Measurements from ENCODE around the gene DCAF8L1.

DCAF8L1 gene

DNA sequence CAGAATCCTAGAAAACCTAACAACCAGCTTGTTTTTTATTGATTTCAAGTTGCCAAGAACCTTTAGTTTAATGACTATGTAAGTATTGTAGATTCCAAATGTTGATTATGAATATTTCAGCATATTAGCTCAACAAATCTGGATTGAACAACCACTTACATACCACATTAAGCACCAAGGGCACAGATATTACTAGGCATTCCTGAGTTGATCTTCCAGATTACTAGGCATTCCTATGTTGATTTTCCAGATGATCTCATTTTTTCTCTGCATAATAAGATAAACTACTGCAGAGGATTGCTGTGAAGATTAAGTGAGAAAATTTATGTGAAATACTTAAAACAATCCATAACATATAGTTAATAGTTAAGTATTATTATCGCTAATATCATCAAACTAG, 17.4 kb upstream of the DCAF8L1 start:
- no peak for TF ChIP-seq FOXP2 (optimal IDR thresholded peaks at IDR 0.05; ENCODE audit: borderline replicate concordance, extremely low read depth, extremely low read length, insufficient read depth)
- TF ChIP-seq SIN3A (IDR thresholded peaks at IDR 0.05; ENCODE audit: borderline replicate concordance, insufficient read depth, low read length): no peak
- no peak for TF ChIP-seq POLR2AphosphoS5 (IDR thresholded peaks at IDR 0.05; ENCODE audit: low read depth, low read length)
- TF ChIP-seq, protein P1, sequence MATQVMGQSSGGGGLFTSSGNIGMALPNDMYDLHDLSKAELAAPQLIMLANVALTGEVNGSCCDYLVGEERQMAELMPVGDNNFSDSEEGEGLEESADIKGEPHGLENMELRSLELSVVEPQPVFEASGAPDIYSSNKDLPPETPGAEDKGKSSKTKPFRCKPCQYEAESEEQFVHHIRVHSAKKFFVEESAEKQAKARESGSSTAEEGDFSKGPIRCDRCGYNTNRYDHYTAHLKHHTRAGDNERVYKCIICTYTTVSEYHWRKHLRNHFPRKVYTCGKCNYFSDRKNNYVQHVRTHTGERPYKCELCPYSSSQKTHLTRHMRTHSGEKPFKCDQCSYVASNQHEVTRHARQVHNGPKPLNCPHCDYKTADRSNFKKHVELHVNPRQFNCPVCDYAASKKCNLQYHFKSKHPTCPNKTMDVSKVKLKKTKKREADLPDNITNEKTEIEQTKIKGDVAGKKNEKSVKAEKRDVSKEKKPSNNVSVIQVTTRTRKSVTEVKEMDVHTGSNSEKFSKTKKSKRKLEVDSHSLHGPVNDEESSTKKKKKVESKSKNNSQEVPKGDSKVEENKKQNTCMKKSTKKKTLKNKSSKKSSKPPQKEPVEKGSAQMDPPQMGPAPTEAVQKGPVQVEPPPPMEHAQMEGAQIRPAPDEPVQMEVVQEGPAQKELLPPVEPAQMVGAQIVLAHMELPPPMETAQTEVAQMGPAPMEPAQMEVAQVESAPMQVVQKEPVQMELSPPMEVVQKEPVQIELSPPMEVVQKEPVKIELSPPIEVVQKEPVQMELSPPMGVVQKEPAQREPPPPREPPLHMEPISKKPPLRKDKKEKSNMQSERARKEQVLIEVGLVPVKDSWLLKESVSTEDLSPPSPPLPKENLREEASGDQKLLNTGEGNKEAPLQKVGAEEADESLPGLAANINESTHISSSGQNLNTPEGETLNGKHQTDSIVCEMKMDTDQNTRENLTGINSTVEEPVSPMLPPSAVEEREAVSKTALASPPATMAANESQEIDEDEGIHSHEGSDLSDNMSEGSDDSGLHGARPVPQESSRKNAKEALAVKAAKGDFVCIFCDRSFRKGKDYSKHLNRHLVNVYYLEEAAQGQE (IDR thresholded peaks at IDR 0.05; ENCODE audit: insufficient read depth in 1 of 2, low read depth in 2 of 2, low read length in 2 of 2): no peak
- TF ChIP-seq TAF1 (IDR thresholded peaks at IDR 0.05; ENCODE audit: borderline replicate concordance, insufficient read depth, low read length): no peak

DNA sequence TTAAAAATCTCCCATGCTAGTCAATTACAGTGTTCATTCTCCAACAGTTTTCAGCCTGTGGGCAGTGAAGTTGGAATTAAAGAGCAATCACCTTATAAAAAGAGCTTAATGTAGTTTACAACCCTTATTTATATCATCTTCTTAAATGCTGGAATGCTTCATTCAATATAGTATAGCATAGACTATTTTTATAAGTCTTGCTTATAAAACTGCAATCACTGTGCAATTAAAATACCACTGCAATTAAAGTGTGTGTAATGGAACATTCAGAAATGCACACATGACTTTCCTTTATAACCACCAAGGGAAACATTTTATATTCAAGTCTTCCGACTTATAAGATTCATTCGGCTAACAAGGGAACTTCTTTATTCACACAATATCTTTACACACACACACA, 16.4 kb upstream of the DCAF8L1 start:
- no peak for TF ChIP-seq FOXP2 (optimal IDR thresholded peaks at IDR 0.05; ENCODE audit: borderline replicate concordance, extremely low read depth, extremely low read length, insufficient read depth)
- no peak for TF ChIP-seq SIN3A (IDR thresholded peaks at IDR 0.05; ENCODE audit: borderline replicate concordance, insufficient read depth, low read length)
- TF ChIP-seq, protein P1 (IDR thresholded peaks at IDR 0.05; ENCODE audit: insufficient read depth in 1 of 2, low read depth in 2 of 2, low read length in 2 of 2): no peak
- no peak for TF ChIP-seq TAF1 (IDR thresholded peaks at IDR 0.05; ENCODE audit: borderline replicate concordance, insufficient read depth, low read length)
- TF ChIP-seq POLR2AphosphoS5 (IDR thresholded peaks at IDR 0.05; ENCODE audit: low read depth, low read length): no peak

DNA sequence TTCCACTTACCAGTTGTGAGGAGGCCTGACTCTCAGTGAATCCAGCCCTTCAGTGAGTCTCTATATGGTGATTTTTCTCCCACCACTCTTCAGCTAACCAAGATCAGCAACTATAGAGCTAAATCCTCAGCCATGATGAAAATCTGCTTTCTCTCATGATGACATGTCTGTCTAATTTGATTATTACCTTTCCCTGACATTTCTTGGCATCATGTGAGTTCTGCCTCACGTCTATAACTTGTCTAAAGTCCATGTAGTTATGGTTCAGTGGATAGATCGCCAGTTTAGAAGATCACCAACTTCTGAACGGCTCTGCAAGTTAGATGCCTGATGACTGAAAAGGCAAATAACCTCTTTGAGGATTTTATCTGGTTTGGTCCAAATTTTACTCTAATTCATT, 14.9 kb upstream of the DCAF8L1 start:
- no peak for TF ChIP-seq FOXP2 (optimal IDR thresholded peaks at IDR 0.05; ENCODE audit: borderline replicate concordance, extremely low read depth, extremely low read length, insufficient read depth)
- TF ChIP-seq, protein P1 (IDR thresholded peaks at IDR 0.05; ENCODE audit: insufficient read depth in 1 of 2, low read depth in 2 of 2, low read length in 2 of 2): no peak
- no peak for TF ChIP-seq TAF1 (IDR thresholded peaks at IDR 0.05; ENCODE audit: borderline replicate concordance, insufficient read depth, low read length)
- no peak for TF ChIP-seq SIN3A (IDR thresholded peaks at IDR 0.05; ENCODE audit: borderline replicate concordance, insufficient read depth, low read length)
- no peak for TF ChIP-seq POLR2AphosphoS5 (IDR thresholded peaks at IDR 0.05; ENCODE audit: low read depth, low read length)

DNA sequence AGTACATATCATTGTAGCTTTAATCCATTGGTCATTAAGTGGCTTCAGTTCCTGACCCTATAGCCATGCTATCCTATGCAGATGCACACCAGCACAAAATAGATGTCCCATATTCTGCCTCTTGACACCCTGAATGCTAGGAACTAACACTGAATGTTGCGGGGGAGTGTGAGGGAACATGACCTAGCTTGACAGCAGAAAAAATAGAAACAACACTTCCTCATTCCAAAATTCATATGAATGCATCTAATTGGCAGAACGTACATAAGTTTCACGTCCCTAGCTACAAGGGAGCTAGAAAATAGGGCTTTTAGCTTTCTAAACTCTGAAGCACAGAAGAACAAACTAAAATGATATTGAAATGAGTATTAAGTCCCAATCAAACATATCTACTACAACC, 14.4 kb upstream of the DCAF8L1 start:
- TF ChIP-seq, protein P1 (IDR thresholded peaks at IDR 0.05; ENCODE audit: insufficient read depth in 1 of 2, low read depth in 2 of 2, low read length in 2 of 2): no peak
- no peak for TF ChIP-seq FOXP2 (optimal IDR thresholded peaks at IDR 0.05; ENCODE audit: borderline replicate concordance, extremely low read depth, extremely low read length, insufficient read depth)
- TF ChIP-seq SIN3A (IDR thresholded peaks at IDR 0.05; ENCODE audit: borderline replicate concordance, insufficient read depth, low read length): no peak
- no peak for TF ChIP-seq TAF1 (IDR thresholded peaks at IDR 0.05; ENCODE audit: borderline replicate concordance, insufficient read depth, low read length)
- no peak for TF ChIP-seq POLR2AphosphoS5 (IDR thresholded peaks at IDR 0.05; ENCODE audit: low read depth, low read length)
